H9 (cell line): ENCODE measurements around the gene MFN2. TPM values are rescaled to one million over a fixed set of nuclear protein-coding genes. Genes with fewer than 3 reads are reported as not detected.

Experiments
- DNase-seq: peaks from one replicate; pipeline ENCODE4 v3.0.0-alpha.2; 2017
- H2AFZ ChIP-seq: one replicate; pipeline ENCODE4 v1.6.1; 2013; ENCODE audit warnings: mild to moderate bottlenecking, low read length, control low read depth, moderate library complexity
- H2AK5ac ChIP-seq: 2 replicates; pipeline ENCODE4 v1.6.1; 2013; ENCODE audit warnings: low read length, control low read depth, mixed read lengths; ENCODE audit not compliant: insufficient read length
- H2BK120ac ChIP-seq: one replicate; pipeline ENCODE4 v1.6.1; 2013; ENCODE audit warnings: low read depth, mild to moderate bottlenecking, low read length, control low read depth, inconsistent platforms; ENCODE audit not compliant: poor library complexity, severe bottlenecking
- H2BK12ac ChIP-seq: 2 replicates; pipeline ENCODE4 v1.6.1; 2013; ENCODE audit warnings: low read length, control low read depth, mixed read lengths, low read depth; ENCODE audit not compliant: insufficient read length
- H2BK15ac ChIP-seq: 2 replicates; pipeline ENCODE4 v1.6.1; 2013; ENCODE audit warnings: low read depth, low read length, control low read depth
- H2BK20ac ChIP-seq: one replicate; pipeline ENCODE4 v1.6.1; 2013; ENCODE audit warnings: low read depth, mild to moderate bottlenecking, low read length, control low read depth, inconsistent platforms; ENCODE audit not compliant: poor library complexity, severe bottlenecking
- H2BK5ac ChIP-seq: 2 replicates; pipeline ENCODE4 v1.6.1; 2013; ENCODE audit warnings: low read length, control low read depth, mixed read lengths; ENCODE audit not compliant: insufficient read length
- H3K14ac ChIP-seq: 2 replicates; pipeline ENCODE4 v1.6.1; 2013; ENCODE audit warnings: low read length, control low read depth; ENCODE audit not compliant: insufficient read depth
- H3K18ac ChIP-seq: 2 replicates; pipeline ENCODE4 v1.6.1; 2013; ENCODE audit warnings: low read depth, mild to moderate bottlenecking, mixed read lengths, low read length, control low read depth; ENCODE audit not compliant: insufficient read length
- H3K23ac ChIP-seq: 2 replicates; pipeline ENCODE4 v1.6.1; 2013; ENCODE audit warnings: low read length, control low read depth, mixed read lengths, low read depth; ENCODE audit not compliant: insufficient read length
- H3K23me2 ChIP-seq: 2 replicates; pipeline ENCODE4 v1.6.1; 2013; ENCODE audit warnings: low read depth, mild to moderate bottlenecking, mixed read lengths, low read length, control low read depth; ENCODE audit not compliant: insufficient read length, poor library complexity, severe bottlenecking
- H3K27ac ChIP-seq: 2 replicates; pipeline ENCODE4 v1.5.1; 2013; ENCODE audit warnings: low read length, control low read depth, mixed read lengths, low read depth; ENCODE audit not compliant: insufficient read length
- H3K27me3 ChIP-seq: 2 replicates; pipeline ENCODE4 v1.6.1; 2013; ENCODE audit warnings: low read length, control low read depth, inconsistent platforms; ENCODE audit not compliant: insufficient read depth
- H3K4ac ChIP-seq: 2 replicates; pipeline ENCODE4 v1.6.1; 2013; ENCODE audit warnings: low read depth, mild to moderate bottlenecking, control low read depth, inconsistent platforms, low read length, moderate library complexity
- H3K4me1 ChIP-seq: 2 replicates; pipeline ENCODE4 v1.6.1; 2013; ENCODE audit warnings: low read length, control low read depth, inconsistent platforms; ENCODE audit not compliant: insufficient read depth
- H3K4me2 ChIP-seq: 2 replicates; pipeline ENCODE4 v1.6.1; 2013; ENCODE audit warnings: low read length, control low read depth, mixed read lengths; ENCODE audit not compliant: insufficient read length, insufficient read depth
- H3K56ac ChIP-seq: 2 replicates; pipeline ENCODE4 v1.6.1; 2013; ENCODE audit warnings: low read depth, mild to moderate bottlenecking, mixed read lengths, low read length, control low read depth; ENCODE audit not compliant: insufficient read length
- H3K79me1 ChIP-seq: 2 replicates; pipeline ENCODE4 v1.6.1; 2013; ENCODE audit warnings: low read depth, mild to moderate bottlenecking, moderate library complexity, low read length, control low read depth, inconsistent platforms; ENCODE audit not compliant: insufficient read depth, poor library complexity, severe bottlenecking
- H3K79me2 ChIP-seq: 2 replicates; pipeline ENCODE4 v1.6.1; 2013; ENCODE audit warnings: low read length, control low read depth, inconsistent platforms; ENCODE audit not compliant: insufficient read depth
- H3K9ac ChIP-seq: 2 replicates; pipeline ENCODE4 v1.6.1; 2013; ENCODE audit warnings: low read length, control low read depth, mixed read lengths; ENCODE audit not compliant: insufficient read length; ENCODE audit errors: extremely low read depth
- H3K9me3 ChIP-seq: one replicate; pipeline ENCODE4 v1.6.1; 2013; ENCODE audit warnings: low read depth, low read length, inconsistent platforms; ENCODE audit not compliant: control insufficient read depth
- H3T11ph ChIP-seq: one replicate; pipeline ENCODE4 v1.6.1; 2013; ENCODE audit warnings: mild to moderate bottlenecking, low read length, control low read depth, inconsistent platforms
- H4K20me1 ChIP-seq: one replicate; pipeline ENCODE4 v1.6.1; 2013; ENCODE audit not compliant: control insufficient read depth, insufficient read length, insufficient read depth
- H4K5ac ChIP-seq: 2 replicates; pipeline ENCODE4 v1.6.1; 2013; ENCODE audit warnings: low read depth, mild to moderate bottlenecking, mixed read lengths, low read length, control low read depth; ENCODE audit not compliant: insufficient read length
- H4K8ac ChIP-seq: replicated peaks from 2 replicates; pipeline ENCODE4 v1.6.1; 2013; ENCODE audit warnings: low read length, control low read depth, mixed read lengths, low read depth; ENCODE audit not compliant: insufficient read length
- H4K91ac ChIP-seq: 2 replicates; pipeline ENCODE4 v1.6.1; 2013; ENCODE audit warnings: low read depth, mild to moderate bottlenecking, moderate library complexity, mixed read lengths, low read length, control low read depth; ENCODE audit not compliant: insufficient read length
- H3K27ac Mint-ChIP-seq, 3 experiments: 2 replicates in 2 of 3; 3 replicates in 1 of 3; pipeline ENCODE4 v1.8.0; 2020 to 2021; ENCODE audit warnings: mixed read lengths in 3 of 3, mild to moderate bottlenecking in 1 of 3, moderate library complexity in 1 of 3
- H3K27me3 Mint-ChIP-seq: 2 replicates; pipeline ENCODE4 v1.8.0; 2021; ENCODE audit warnings: low read depth, mild to moderate bottlenecking, moderate library complexity, mixed read lengths
- H3K36me3 Mint-ChIP-seq, 3 experiments: 2 replicates in 2 of 3; 3 replicates in 1 of 3; pipeline ENCODE4 v1.8.0; 2020 to 2021; ENCODE audit warnings: low read depth in 3 of 3, mixed read lengths in 3 of 3; ENCODE audit not compliant: insufficient read depth in 1 of 3
- H3K4me1 Mint-ChIP-seq, 2 experiments: 2 replicates each; pipeline ENCODE4 v1.8.0; 2020; ENCODE audit warnings: mixed read lengths in 2 of 2
- H3K4me3 Mint-ChIP-seq, 2 experiments: 2 replicates in 1 of 2; 3 replicates in 1 of 2; pipeline ENCODE4 v1.8.0; 2020 to 2021; ENCODE audit warnings: mild to moderate bottlenecking in 2 of 2, mixed read lengths in 2 of 2, moderate library complexity in 1 of 2
- H3K9me3 Mint-ChIP-seq, 2 experiments: 2 replicates in 1 of 2; 3 replicates in 1 of 2; pipeline ENCODE4 v1.8.0; 2020; ENCODE audit warnings: mild to moderate bottlenecking in 2 of 2, mixed read lengths in 2 of 2, moderate library complexity in 1 of 2
- CTCF ChIP-seq: fragments of 200-600 bp; sonication (generic); conservative IDR thresholded peaks from 3 replicates; pipeline ENCODE4 v1.8.0; 2021; ENCODE audit warnings: antibody characterized with exemption, mild to moderate bottlenecking
- WGBS: extraction: QIAGEN DNeasy Blood & Tissue Kit; methylation state at CpG from one replicate; pipeline ENCODE4 v1.1.7; 2013; ENCODE audit warnings: missing lambda C conversion rate, low lambda C conversion rate, mixed read lengths; ENCODE audit not compliant: insufficient read length; ENCODE audit errors: extremely low coverage; 5-methylcytosine and 5-hydroxymethylcytosine counted together
- total RNA-seq: library from RNA; stranded (reverse); gene quantifications from 2 replicates; pipeline ENCODE4 v1.2.1, GENCODE V29; 2021

The MFN2 gene
- total RNA-seq, 1 experiment from 2014 or later: 61.4 TPM

GRCh38 chr1:12021616-12022015, 41.4 kb downstream of the MFN2 start:
- no peak overlapping the region for H4K5ac ChIP-seq
- no peak overlapping the region for H3K18ac ChIP-seq
- H4K8ac ChIP-seq: no peak overlapping the region
- Mint-ChIP-seq H3K36me3 (peaks cover 28 to 45% (median 44%) of the 10 kb centered on the region in 3 experiments; a peak in 6 of 7 replicates), H3K27me3 (no peaks in the 10 kb centered on the region), H3K9me3 (no peaks in the 10 kb centered on the region), H3K4me3 (no peak overlapping the region), H3K4me1 (peaks cover 4 to 5% of the 10 kb centered on the region in 2 experiments; a peak in 1 of 4 replicates), H3K27ac (no peak overlapping the region)
- no peak overlapping the region for H2AK5ac ChIP-seq
- no peak overlapping the region for H3T11ph ChIP-seq
- no peaks in the 10 kb centered on the region for H3K27me3 ChIP-seq
- no peaks in the 10 kb centered on the region for H4K20me1 ChIP-seq
- H2AFZ ChIP-seq: no peak overlapping the region
- no peak overlapping the region for H2BK20ac ChIP-seq
- no peaks in the 10 kb centered on the region for H3K9me3 ChIP-seq
- H3K9ac ChIP-seq: no peak overlapping the region
- no peak overlapping the region for H4K91ac ChIP-seq
- no peak overlapping the region for H3K4me2 ChIP-seq
- no CpG with 5 or more reads among the region's 9 CpGs for WGBS
- no peak overlapping the region for H2BK120ac ChIP-seq
- no peak overlapping the region; the same call in 1 of the 2 replicates for H3K14ac ChIP-seq
- no peak overlapping the region for H3K56ac ChIP-seq
- no peak overlapping the region for H2BK15ac ChIP-seq
- no peak overlapping the region for H3K4ac ChIP-seq
- peaks cover 5% of the 10 kb centered on the region for H3K23me2 ChIP-seq
- no peak overlapping the region for H2BK12ac ChIP-seq
- no peak overlapping the region for H3K27ac ChIP-seq
- H2BK5ac ChIP-seq: no peak overlapping the region
- peaks cover 5% of the 10 kb centered on the region; the same call in 1 of the 2 replicates for H3K79me2 ChIP-seq
- TF ChIP-seq CTCF: no peak
- H3K79me1 ChIP-seq: peaks cover 6% of the 10 kb centered on the region
- no peak for DNase-seq
- no peak overlapping the region for H3K23ac ChIP-seq
- H3K4me1 ChIP-seq: no peaks in the 10 kb centered on the region
